ENCODE data around the gene SLC2A3. TPM values are rescaled to one million over a fixed set of nuclear protein-coding genes. Genes with fewer than 3 reads are reported as not detected.
"Not testable (repeated sequence)": the region's sequence is repeated elsewhere in the genome, so short reads cannot be mapped to it uniquely, and the experiment has no call there.

Gene SLC2A3
- total and polyA plus RNA-seq, 2 experiments from 2014 or later: 65.3 to 76.3 TPM

- peak; percentile 82 for DNase-seq (ENCODE audit: low spot score)
- no peaks in the 10 kb centered on the region for H3K27me3 ChIP-seq
- H3K4me1 ChIP-seq (ENCODE audit: insufficient read depth): peaks cover 11% of the 10 kb centered on the region
- no peaks in the 10 kb centered on the region for H4K20me1 ChIP-seq (ENCODE audit: insufficient read depth, poor library complexity, severe bottlenecking)
- peak overlapping the region; percentile 73 for H3K27ac ChIP-seq
- no peaks in the 10 kb centered on the region for H3K36me3 ChIP-seq (replicated peaks; ENCODE audit: insufficient read depth, low read depth)
- no peaks in the 10 kb centered on the region for H3K79me2 ChIP-seq
- TF ChIP-seq EZH2phosphoT487 (IDR thresholded peaks at IDR 0.05; ENCODE audit: low read depth, severe bottlenecking, unreplicated experiment): no peak
- peak; percentile 48 for TF ChIP-seq CTCF (IDR thresholded peaks at IDR 0.05; ENCODE audit: poor library complexity)
- no peak overlapping the region for H2AFZ ChIP-seq
- H3K4me3 ChIP-seq: no peak overlapping the region
- WGBS (ENCODE audit: low lambda C conversion rate, missing lambda C conversion rate): 16% methylated on average over 3 of the region's 3 CpGs
- no peaks in the 10 kb centered on the region for H3K9me2 ChIP-seq (replicated peaks; ENCODE audit: insufficient read depth)
- no peak overlapping the region for H3K4me2 ChIP-seq
- no peaks in the 10 kb centered on the region for H3K9me3 ChIP-seq (ENCODE audit: low read depth)
Measured at GRCh38 chr12:7907009-7907408, 29.0 kb downstream of the SLC2A3 start.

GRCh38 chr12:7906303-7906702, 29.7 kb downstream of the SLC2A3 start:
- Histone ChIP-seq H3K4me1 (ENCODE audit: insufficient read depth) (peaks cover 11% of the 10 kb centered on the region), H3K27ac (peak overlapping the region; percentile 73), H3K4me2 (peak overlapping the region; percentile 5)
- H2AFZ ChIP-seq; H3K27me3 ChIP-seq; H3K9me3 ChIP-seq (ENCODE audit: low read depth); H3K4me3 ChIP-seq; H3K9me2 ChIP-seq (replicated peaks; ENCODE audit: insufficient read depth); H4K20me1 ChIP-seq (ENCODE audit: insufficient read depth, poor library complexity, severe bottlenecking); DNase-seq (ENCODE audit: low spot score); H3K36me3 ChIP-seq (replicated peaks; ENCODE audit: insufficient read depth, low read depth); H3K79me2 ChIP-seq: not testable (repeated sequence)
- 53% methylated on average over 4 of the region's 4 CpGs for WGBS (ENCODE audit: low lambda C conversion rate, missing lambda C conversion rate)

GRCh38 chr12:7905600-7906125, 30.3 kb downstream of the SLC2A3 start:
- H3K9me2 ChIP-seq (replicated peaks; ENCODE audit: insufficient read depth); H3K27me3 ChIP-seq; H3K79me2 ChIP-seq; H2AFZ ChIP-seq; H4K20me1 ChIP-seq (ENCODE audit: insufficient read depth, poor library complexity, severe bottlenecking); H3K4me3 ChIP-seq; H3K36me3 ChIP-seq (replicated peaks; ENCODE audit: insufficient read depth, low read depth); H3K9me3 ChIP-seq (ENCODE audit: low read depth); DNase-seq (ENCODE audit: low spot score): not testable (repeated sequence)
- Histone ChIP-seq H3K4me2 (peak overlapping the region; percentile 44), H3K27ac (peak overlapping the region; percentile 10), H3K4me1 (ENCODE audit: insufficient read depth) (peaks cover 11% of the 10 kb centered on the region)
- 17% methylated on average over 2 of the region's 5 CpGs for WGBS (ENCODE audit: low lambda C conversion rate, missing lambda C conversion rate)

GRCh38 chr12:7905071-7905470, 30.9 kb downstream of the SLC2A3 start:
- peak overlapping the region; percentile 44 for H3K4me2 ChIP-seq
- DNase-seq (ENCODE audit: low spot score): no peak

GRCh38 chr12:7902416-7902815, 33.6 kb downstream of the SLC2A3 start:
- not testable (repeated sequence) for H3K79me2 ChIP-seq; H4K20me1 ChIP-seq (ENCODE audit: insufficient read depth, poor library complexity, severe bottlenecking); H3K27ac ChIP-seq; H3K9me2 ChIP-seq (replicated peaks; ENCODE audit: insufficient read depth); H2AFZ ChIP-seq; H3K4me2 ChIP-seq; H3K4me3 ChIP-seq; H3K36me3 ChIP-seq (replicated peaks; ENCODE audit: insufficient read depth, low read depth); DNase-seq (ENCODE audit: low spot score); H3K27me3 ChIP-seq; H3K9me3 ChIP-seq (ENCODE audit: low read depth)
- peaks cover 11% of the 10 kb centered on the region for H3K4me1 ChIP-seq (ENCODE audit: insufficient read depth)
- 91% methylated on average over 8 of the region's 8 CpGs for WGBS (ENCODE audit: low lambda C conversion rate, missing lambda C conversion rate)

More at GRCh38 chr12:7905071-7905470, 30.9 kb downstream of the SLC2A3 start:
- H3K9me3 ChIP-seq (ENCODE audit: low read depth): no peaks in the 10 kb centered on the region
- peaks cover 11% of the 10 kb centered on the region for H3K4me1 ChIP-seq (ENCODE audit: insufficient read depth)
- WGBS (ENCODE audit: low lambda C conversion rate, missing lambda C conversion rate): 20% methylated on average over 1 of the region's 1 CpG
- H3K36me3 ChIP-seq (replicated peaks; ENCODE audit: insufficient read depth, low read depth): no peaks in the 10 kb centered on the region
- H2AFZ ChIP-seq: no peak overlapping the region
- no peaks in the 10 kb centered on the region for H3K27me3 ChIP-seq
- TF ChIP-seq CTCF (IDR thresholded peaks at IDR 0.05; ENCODE audit: poor library complexity) (no peak), EZH2 (IDR thresholded peaks at IDR 0.05; ENCODE audit: borderline replicate concordance) (no peak), EZH2phosphoT487 (IDR thresholded peaks at IDR 0.05; ENCODE audit: low read depth, severe bottlenecking, unreplicated experiment) (no peak)
- no peaks in the 10 kb centered on the region for H3K9me2 ChIP-seq (replicated peaks; ENCODE audit: insufficient read depth)
- peak overlapping the region; percentile 0 for H3K27ac ChIP-seq
- no peaks in the 10 kb centered on the region for H4K20me1 ChIP-seq (ENCODE audit: insufficient read depth, poor library complexity, severe bottlenecking)
- H3K4me3 ChIP-seq: no peak overlapping the region
- H3K79me2 ChIP-seq: no peaks in the 10 kb centered on the region
